WTC11 (cell line): ENCODE measurements around the gene TMEM52. TPM values are rescaled to one million over a fixed set of nuclear protein-coding genes. Genes with fewer than 3 reads are reported as not detected.

ENCODE experiments used
- ATAC-seq: fragments of 200-7000 bp; cut with Tn5 transposase; 2 replicates; pipeline ENCODE4 v1.10.0; 2021; ENCODE audit warnings: mild to moderate bottlenecking, moderate library complexity
- CTCF ChIA-PET: fragments of 300-600 bp; sonication (Branson Sonifier 250); formaldehyde crosslinking; loops from one replicate; lab custom pipeline; 2021; ENCODE audit warnings: antibody characterized with exemption; lab: Charles Lee
- POLR2A ChIA-PET: fragments of 350-600 bp; sonication (Branson Sonifier 250); formaldehyde crosslinking; loops from one replicate; lab custom pipeline; 2021; ENCODE audit warnings: antibody characterized with exemption; lab: Charles Lee
- DNase-seq: peaks from one replicate; pipeline ENCODE4 v3.0.0; 2021; ENCODE audit warnings: low spot score
- H3K27ac Mint-ChIP-seq: 2 replicates; pipeline ENCODE4 v1.8.0; 2021; ENCODE audit warnings: mixed read lengths
- H3K27me3 Mint-ChIP-seq: 2 replicates; pipeline ENCODE4 v1.8.0; 2021; ENCODE audit warnings: low read depth, mild to moderate bottlenecking, moderate library complexity, mixed read lengths
- H3K36me3 Mint-ChIP-seq: 2 replicates; pipeline ENCODE4 v1.8.0; 2021; ENCODE audit warnings: mixed read lengths
- H3K4me1 Mint-ChIP-seq: 2 replicates; pipeline ENCODE4 v1.8.0; 2022; ENCODE audit warnings: mixed read lengths
- H3K4me3 Mint-ChIP-seq: 2 replicates; pipeline ENCODE4 v1.8.0; 2021; ENCODE audit warnings: mild to moderate bottlenecking, moderate library complexity, mixed read lengths
- H3K9me3 Mint-ChIP-seq: 2 replicates; pipeline ENCODE4 v1.8.0; 2021; ENCODE audit warnings: mixed read lengths
- CBFB ChIP-seq: sonication (generic); formaldehyde crosslinking; IDR thresholded peaks from 2 replicates; pipeline ENCODE4 v1.8.1; 2022; ENCODE audit warnings: mild to moderate bottlenecking, low read depth, missing genetic modification reagents
- FOXJ3 ChIP-seq: sonication (generic); formaldehyde crosslinking; IDR thresholded peaks from 2 replicates; pipeline ENCODE4 v1.9.0; 2021; ENCODE audit warnings: missing genetic modification reagents, mild to moderate bottlenecking, borderline replicate concordance
- FOXK1 ChIP-seq: sonication (generic); formaldehyde crosslinking; IDR thresholded peaks from 2 replicates; pipeline ENCODE4 v1.8.0; 2022; ENCODE audit warnings: mild to moderate bottlenecking, moderate library complexity, missing genetic modification reagents
- GABPB1 ChIP-seq: sonication (generic); formaldehyde crosslinking; IDR thresholded peaks from 2 replicates; pipeline ENCODE4 v1.8.1; 2023; ENCODE audit warnings: mild to moderate bottlenecking, missing genetic modification reagents
- IRF2 ChIP-seq: sonication (generic); formaldehyde crosslinking; IDR thresholded peaks from 2 replicates; pipeline ENCODE4 v1.8.0; 2022; ENCODE audit warnings: low read depth, missing genetic modification reagents, borderline replicate concordance
- MXD4 ChIP-seq: fragments of 250-450 bp; sonication (Bioruptor Pico); IDR thresholded peaks from 2 replicates; pipeline ENCODE4 v1.8.0; 2021; ENCODE audit warnings: mild to moderate bottlenecking, moderate library complexity, borderline replicate concordance
- NR1H2 ChIP-seq: sonication (generic); formaldehyde crosslinking; IDR thresholded peaks from 2 replicates; pipeline ENCODE4 v1.9.0; 2021; ENCODE audit warnings: mild to moderate bottlenecking, moderate library complexity, missing genetic modification reagents
- TP53 ChIP-seq: sonication (generic); formaldehyde crosslinking; IDR thresholded peaks from 2 replicates; pipeline ENCODE4 v1.8.1; 2023; ENCODE audit warnings: mild to moderate bottlenecking, missing genetic modification reagents
- ZNF396 ChIP-seq: fragments of 250-450 bp; sonication (Bioruptor Pico); IDR thresholded peaks from 2 replicates; pipeline ENCODE4 v1.8.0; 2021; ENCODE audit warnings: mild to moderate bottlenecking, moderate library complexity, borderline replicate concordance
- total RNA-seq: library from RNA; stranded (reverse); gene quantifications from 3 replicates; pipeline ENCODE4 v1.2.3, GENCODE V29; 2021
- TF ChIP-seq, protein P1 (sequence below): fragments of 250-450 bp; sonication (Bioruptor Pico); IDR thresholded peaks from 2 replicates; pipeline ENCODE4 v1.9.0; 2021; ENCODE audit warnings: mild to moderate bottlenecking
- TF ChIP-seq, protein P2 (sequence below): sonication (generic); formaldehyde crosslinking; IDR thresholded peaks from 2 replicates; pipeline ENCODE4 v1.8.0; 2022; ENCODE audit warnings: mild to moderate bottlenecking, missing genetic modification reagents
- TF ChIP-seq, protein P3 (sequence below): fragments of 250-450 bp; sonication (Bioruptor Pico); IDR thresholded peaks from 2 replicates; pipeline ENCODE4 v2.1.2; 2022; ENCODE audit warnings: mild to moderate bottlenecking, moderate library complexity
- TF ChIP-seq, protein P4 (sequence below): sonication (generic); formaldehyde crosslinking; IDR thresholded peaks from 2 replicates; pipeline ENCODE4 v1.8.0; 2022; ENCODE audit warnings: missing genetic modification reagents
- TF ChIP-seq, protein P5 (sequence below): sonication (generic); formaldehyde crosslinking; IDR thresholded peaks from 2 replicates; pipeline ENCODE4 v1.8.0; 2023; ENCODE audit warnings: missing genetic modification reagents
- TF ChIP-seq, protein P6 (sequence below): sonication (generic); formaldehyde crosslinking; IDR thresholded peaks from 2 replicates; pipeline ENCODE4 v1.8.0; 2023; ENCODE audit warnings: missing genetic modification reagents, mild to moderate bottlenecking, borderline replicate concordance
- TF ChIP-seq, protein P7 (sequence below): sonication (generic); formaldehyde crosslinking; IDR thresholded peaks from 2 replicates; pipeline ENCODE4 v1.8.1; 2023; ENCODE audit warnings: mild to moderate bottlenecking, missing genetic modification reagents, moderate library complexity

Gene TMEM52
- total RNA-seq, 1 experiment from 2014 or later, result 21.9 TPM

DNA sequence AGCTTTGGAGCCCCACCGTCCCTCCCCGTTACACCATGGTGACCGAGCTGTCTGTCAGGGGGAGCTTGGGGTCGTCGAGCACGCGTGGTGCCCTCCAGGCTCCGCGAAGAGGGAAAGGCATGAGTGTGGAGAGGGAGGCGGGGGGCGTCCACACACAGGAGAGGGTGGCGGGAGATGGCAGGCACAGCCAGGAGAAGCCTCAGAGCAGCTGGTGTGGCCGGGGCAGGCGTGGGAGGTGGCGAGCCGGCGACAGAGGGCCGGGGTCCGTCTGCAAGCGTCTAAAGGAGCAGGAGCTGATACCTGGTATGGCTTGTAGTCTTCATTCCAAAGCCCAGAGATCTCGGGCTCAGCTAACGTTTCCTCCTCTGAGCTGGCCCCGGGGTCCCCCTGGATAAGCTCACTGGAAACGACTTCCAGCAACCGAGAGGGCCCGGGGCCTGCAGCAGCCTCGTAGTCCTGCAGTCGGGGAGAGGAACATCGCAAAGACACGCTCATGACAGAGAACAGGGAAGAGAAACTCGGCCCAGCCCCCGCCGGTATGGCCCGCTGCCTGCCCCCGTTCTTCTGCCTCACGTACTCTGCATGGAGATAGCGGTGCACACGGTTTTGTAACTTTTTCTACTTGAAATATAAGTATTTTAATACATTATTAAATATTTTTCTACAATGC is 47.1 kb upstream of the TMEM52 start:
- Mint-ChIP-seq H3K27ac (no peak overlapping the region), H3K27me3 (no peaks in the 10 kb centered on the region; the same call in 1 of the 2 replicates), H3K9me3 (peaks cover 11% of the 10 kb centered on the region), H3K36me3 (no peaks in the 10 kb centered on the region), H3K4me1 (peaks cover 4% of the 10 kb centered on the region), H3K4me3 (no peak overlapping the region)
- TF ChIP-seq TP53, result no peak
- TF ChIP-seq NR1H2 (CRISPR knock-in tag), result no peak
- no peak for TF ChIP-seq GABPB1 (CRISPR knock-in tag)
- TF ChIP-seq, protein P1, sequence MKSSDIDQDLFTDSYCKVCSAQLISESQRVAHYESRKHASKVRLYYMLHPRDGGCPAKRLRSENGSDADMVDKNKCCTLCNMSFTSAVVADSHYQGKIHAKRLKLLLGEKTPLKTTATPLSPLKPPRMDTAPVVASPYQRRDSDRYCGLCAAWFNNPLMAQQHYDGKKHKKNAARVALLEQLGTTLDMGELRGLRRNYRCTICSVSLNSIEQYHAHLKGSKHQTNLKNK (CRISPR knock-in tag), result no peak
- no peak for TF ChIP-seq FOXK1 (CRISPR knock-in tag)
- TF ChIP-seq, protein P2, sequence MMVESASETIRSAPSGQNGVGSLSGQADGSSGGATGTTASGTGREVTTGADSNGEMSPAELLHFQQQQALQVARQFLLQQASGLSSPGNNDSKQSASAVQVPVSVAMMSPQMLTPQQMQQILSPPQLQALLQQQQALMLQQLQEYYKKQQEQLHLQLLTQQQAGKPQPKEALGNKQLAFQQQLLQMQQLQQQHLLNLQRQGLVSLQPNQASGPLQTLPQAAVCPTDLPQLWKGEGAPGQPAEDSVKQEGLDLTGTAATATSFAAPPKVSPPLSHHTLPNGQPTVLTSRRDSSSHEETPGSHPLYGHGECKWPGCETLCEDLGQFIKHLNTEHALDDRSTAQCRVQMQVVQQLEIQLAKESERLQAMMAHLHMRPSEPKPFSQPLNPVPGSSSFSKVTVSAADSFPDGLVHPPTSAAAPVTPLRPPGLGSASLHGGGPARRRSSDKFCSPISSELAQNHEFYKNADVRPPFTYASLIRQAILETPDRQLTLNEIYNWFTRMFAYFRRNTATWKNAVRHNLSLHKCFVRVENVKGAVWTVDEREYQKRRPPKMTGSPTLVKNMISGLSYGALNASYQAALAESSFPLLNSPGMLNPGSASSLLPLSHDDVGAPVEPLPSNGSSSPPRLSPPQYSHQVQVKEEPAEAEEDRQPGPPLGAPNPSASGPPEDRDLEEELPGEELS, result no peak
- TF ChIP-seq IRF2 (CRISPR knock-in tag), result no peak
- TF ChIP-seq, protein P3, sequence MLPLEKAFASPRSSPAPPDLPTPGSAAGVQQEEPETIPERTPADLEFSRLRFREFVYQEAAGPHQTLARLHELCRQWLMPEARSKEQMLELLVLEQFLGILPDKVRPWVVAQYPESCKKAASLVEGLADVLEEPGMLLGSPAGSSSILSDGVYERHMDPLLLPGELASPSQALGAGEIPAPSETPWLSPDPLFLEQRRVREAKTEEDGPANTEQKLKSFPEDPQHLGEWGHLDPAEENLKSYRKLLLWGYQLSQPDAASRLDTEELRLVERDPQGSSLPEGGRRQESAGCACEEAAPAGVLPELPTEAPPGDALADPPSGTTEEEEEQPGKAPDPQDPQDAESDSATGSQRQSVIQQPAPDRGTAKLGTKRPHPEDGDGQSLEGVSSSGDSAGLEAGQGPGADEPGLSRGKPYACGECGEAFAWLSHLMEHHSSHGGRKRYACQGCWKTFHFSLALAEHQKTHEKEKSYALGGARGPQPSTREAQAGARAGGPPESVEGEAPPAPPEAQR, result no peak
- TF ChIP-seq ZNF396, result no peak
- TF ChIP-seq MXD4 (CRISPR knock-in tag), result no peak
- TF ChIP-seq, protein P4, sequence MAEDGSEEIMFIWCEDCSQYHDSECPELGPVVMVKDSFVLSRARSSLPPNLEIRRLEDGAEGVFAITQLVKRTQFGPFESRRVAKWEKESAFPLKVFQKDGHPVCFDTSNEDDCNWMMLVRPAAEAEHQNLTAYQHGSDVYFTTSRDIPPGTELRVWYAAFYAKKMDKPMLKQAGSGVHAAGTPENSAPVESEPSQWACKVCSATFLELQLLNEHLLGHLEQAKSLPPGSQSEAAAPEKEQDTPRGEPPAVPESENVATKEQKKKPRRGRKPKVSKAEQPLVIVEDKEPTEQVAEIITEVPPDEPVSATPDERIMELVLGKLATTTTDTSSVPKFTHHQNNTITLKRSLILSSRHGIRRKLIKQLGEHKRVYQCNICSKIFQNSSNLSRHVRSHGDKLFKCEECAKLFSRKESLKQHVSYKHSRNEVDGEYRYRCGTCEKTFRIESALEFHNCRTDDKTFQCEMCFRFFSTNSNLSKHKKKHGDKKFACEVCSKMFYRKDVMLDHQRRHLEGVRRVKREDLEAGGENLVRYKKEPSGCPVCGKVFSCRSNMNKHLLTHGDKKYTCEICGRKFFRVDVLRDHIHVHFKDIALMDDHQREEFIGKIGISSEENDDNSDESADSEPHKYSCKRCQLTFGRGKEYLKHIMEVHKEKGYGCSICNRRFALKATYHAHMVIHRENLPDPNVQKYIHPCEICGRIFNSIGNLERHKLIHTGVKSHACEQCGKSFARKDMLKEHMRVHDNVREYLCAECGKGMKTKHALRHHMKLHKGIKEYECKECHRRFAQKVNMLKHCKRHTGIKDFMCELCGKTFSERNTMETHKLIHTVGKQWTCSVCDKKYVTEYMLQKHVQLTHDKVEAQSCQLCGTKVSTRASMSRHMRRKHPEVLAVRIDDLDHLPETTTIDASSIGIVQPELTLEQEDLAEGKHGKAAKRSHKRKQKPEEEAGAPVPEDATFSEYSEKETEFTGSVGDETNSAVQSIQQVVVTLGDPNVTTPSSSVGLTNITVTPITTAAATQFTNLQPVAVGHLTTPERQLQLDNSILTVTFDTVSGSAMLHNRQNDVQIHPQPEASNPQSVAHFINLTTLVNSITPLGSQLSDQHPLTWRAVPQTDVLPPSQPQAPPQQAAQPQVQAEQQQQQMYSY (CRISPR knock-in tag), result no peak
- TF ChIP-seq FOXJ3 (CRISPR knock-in tag), result no peak
- ATAC-seq (no peak), DNase-seq (no peak)
- POLR2A ChIA-PET, result interaction anchor here (0.6 kb wide), 1 partner anchor 34 kb away, joined by 3 read pairs; no protein-coding TSS in a partner anchor
- CTCF ChIA-PET, result interaction anchor here (0.6 to 1.9 kb wide), 5 partner anchors 13 to 80 kb away, joined by 3 to 14 read pairs (median 4); no protein-coding TSS in a partner anchor

DNA sequence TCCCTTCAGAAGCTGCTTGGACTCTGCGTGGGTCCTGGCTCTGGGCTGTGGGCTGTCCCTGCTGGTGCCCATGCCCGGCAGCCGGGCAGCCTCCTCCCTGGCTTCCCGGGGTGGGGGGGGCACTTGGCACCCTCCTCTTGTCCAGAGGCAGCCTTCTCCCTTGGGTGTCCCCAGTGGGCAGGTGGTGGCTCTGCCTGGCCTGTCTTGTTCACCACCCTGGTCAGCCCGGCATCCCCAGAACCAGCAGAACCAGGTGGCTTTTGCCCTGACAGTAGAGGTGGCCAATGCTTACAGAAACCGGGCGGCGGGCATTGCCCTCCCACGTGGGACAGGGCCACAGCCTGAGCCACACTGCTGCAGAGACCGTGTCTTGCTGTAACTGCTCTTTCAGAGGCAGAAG is 46.5 kb upstream of the TMEM52 start:
- Mint-ChIP-seq H3K36me3 (no peaks in the 10 kb centered on the region), H3K4me1 (peaks cover 11% of the 10 kb centered on the region), H3K27ac (no peak overlapping the region), H3K27me3 (no peaks in the 10 kb centered on the region; the same call in 1 of the 2 replicates), H3K9me3 (peaks cover 4% of the 10 kb centered on the region; the same call in 1 of the 2 replicates), H3K4me3 (no peak overlapping the region)
- ATAC-seq (no peak), DNase-seq (no peak)
- CTCF ChIA-PET, result interaction anchor here (0.6 to 1.9 kb wide), 4 partner anchors 13 to 78 kb away, joined by 3 to 14 read pairs (median 4); no protein-coding TSS in a partner anchor
- TF ChIP-seq, protein P5, sequence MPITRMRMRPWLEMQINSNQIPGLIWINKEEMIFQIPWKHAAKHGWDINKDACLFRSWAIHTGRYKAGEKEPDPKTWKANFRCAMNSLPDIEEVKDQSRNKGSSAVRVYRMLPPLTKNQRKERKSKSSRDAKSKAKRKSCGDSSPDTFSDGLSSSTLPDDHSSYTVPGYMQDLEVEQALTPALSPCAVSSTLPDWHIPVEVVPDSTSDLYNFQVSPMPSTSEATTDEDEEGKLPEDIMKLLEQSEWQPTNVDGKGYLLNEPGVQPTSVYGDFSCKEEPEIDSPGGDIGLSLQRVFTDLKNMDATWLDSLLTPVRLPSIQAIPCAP (CRISPR knock-in tag), result no peak
- TF ChIP-seq, protein P6, sequence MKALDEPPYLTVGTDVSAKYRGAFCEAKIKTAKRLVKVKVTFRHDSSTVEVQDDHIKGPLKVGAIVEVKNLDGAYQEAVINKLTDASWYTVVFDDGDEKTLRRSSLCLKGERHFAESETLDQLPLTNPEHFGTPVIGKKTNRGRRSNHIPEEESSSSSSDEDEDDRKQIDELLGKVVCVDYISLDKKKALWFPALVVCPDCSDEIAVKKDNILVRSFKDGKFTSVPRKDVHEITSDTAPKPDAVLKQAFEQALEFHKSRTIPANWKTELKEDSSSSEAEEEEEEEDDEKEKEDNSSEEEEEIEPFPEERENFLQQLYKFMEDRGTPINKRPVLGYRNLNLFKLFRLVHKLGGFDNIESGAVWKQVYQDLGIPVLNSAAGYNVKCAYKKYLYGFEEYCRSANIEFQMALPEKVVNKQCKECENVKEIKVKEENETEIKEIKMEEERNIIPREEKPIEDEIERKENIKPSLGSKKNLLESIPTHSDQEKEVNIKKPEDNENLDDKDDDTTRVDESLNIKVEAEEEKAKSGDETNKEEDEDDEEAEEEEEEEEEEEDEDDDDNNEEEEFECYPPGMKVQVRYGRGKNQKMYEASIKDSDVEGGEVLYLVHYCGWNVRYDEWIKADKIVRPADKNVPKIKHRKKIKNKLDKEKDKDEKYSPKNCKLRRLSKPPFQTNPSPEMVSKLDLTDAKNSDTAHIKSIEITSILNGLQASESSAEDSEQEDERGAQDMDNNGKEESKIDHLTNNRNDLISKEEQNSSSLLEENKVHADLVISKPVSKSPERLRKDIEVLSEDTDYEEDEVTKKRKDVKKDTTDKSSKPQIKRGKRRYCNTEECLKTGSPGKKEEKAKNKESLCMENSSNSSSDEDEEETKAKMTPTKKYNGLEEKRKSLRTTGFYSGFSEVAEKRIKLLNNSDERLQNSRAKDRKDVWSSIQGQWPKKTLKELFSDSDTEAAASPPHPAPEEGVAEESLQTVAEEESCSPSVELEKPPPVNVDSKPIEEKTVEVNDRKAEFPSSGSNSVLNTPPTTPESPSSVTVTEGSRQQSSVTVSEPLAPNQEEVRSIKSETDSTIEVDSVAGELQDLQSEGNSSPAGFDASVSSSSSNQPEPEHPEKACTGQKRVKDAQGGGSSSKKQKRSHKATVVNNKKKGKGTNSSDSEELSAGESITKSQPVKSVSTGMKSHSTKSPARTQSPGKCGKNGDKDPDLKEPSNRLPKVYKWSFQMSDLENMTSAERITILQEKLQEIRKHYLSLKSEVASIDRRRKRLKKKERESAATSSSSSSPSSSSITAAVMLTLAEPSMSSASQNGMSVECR (CRISPR knock-in tag), result no peak
- TF ChIP-seq IRF2 (CRISPR knock-in tag) (no peak), CBFB (no peak)
- TF ChIP-seq, protein P7, sequence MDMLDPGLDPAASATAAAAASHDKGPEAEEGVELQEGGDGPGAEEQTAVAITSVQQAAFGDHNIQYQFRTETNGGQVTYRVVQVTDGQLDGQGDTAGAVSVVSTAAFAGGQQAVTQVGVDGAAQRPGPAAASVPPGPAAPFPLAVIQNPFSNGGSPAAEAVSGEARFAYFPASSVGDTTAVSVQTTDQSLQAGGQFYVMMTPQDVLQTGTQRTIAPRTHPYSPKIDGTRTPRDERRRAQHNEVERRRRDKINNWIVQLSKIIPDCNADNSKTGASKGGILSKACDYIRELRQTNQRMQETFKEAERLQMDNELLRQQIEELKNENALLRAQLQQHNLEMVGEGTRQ (CRISPR knock-in tag), result no peak
- POLR2A ChIA-PET, result no interaction called here
